ENCODE data around the gene ANXA1.

ANXA1 gene

GRCh38 chr9:73153793-73154227, 2.1 kb downstream of the ANXA1 start:
- no peak for DNase-seq
- H3K36me3 ChIP-seq (replicated peaks; ENCODE audit: insufficient read depth, low read length) = no peaks in the 10 kb centered on the region
- H3K79me2 ChIP-seq (ENCODE audit: low read length) = no peaks in the 10 kb centered on the region
- H4K20me1 ChIP-seq (ENCODE audit: insufficient read depth, low read length) = no peaks in the 10 kb centered on the region
- no peak overlapping the region for H3K4me2 ChIP-seq (ENCODE audit: low read depth, low read length)
- no peaks in the 10 kb centered on the region for H3K9me3 ChIP-seq (replicated peaks; ENCODE audit: insufficient read depth, low read length)
- H3K27ac ChIP-seq (ENCODE audit: low read length) = no peak overlapping the region
- 0 out of 2 replicates have a peak, but pooled peaks cover 7% of the 10 kb centered on the region for H3F3A ChIP-seq (ENCODE audit: insufficient read depth, low read length)
- peaks cover 20% of the 10 kb centered on the region for H3K4me1 ChIP-seq (ENCODE audit: low read length)
- H3K9me2 ChIP-seq (replicated peaks; ENCODE audit: insufficient read depth, low read length) = no peaks in the 10 kb centered on the region
- no peak overlapping the region for H2AFZ ChIP-seq (ENCODE audit: low read length)
- no peaks in the 10 kb centered on the region for H3K27me3 ChIP-seq (replicated peaks; ENCODE audit: insufficient read depth, low read length)
- no peak overlapping the region for H3K4me3 ChIP-seq (ENCODE audit: low read length)
- TF ChIP-seq CTCF (IDR thresholded peaks at IDR 0.05; ENCODE audit: low read length) (no peak), EZH2phosphoT487 (IDR thresholded peaks at IDR 0.05; ENCODE audit: low read length) (no peak)
- no peak overlapping the region for H3K9ac ChIP-seq (ENCODE audit: low read length)

- H3K9me3 ChIP-seq (replicated peaks; ENCODE audit: insufficient read depth, low read length) = no peaks in the 10 kb centered on the region
- H3K9ac ChIP-seq (ENCODE audit: low read length) = no peak overlapping the region
- TF ChIP-seq EZH2phosphoT487 (IDR thresholded peaks at IDR 0.05; ENCODE audit: low read length) = no peak
- no peak for TF ChIP-seq EZH2 (optimal IDR thresholded peaks at IDR 0.05; ENCODE audit: low read depth, low read length)
- no peak for TF ChIP-seq CTCF (IDR thresholded peaks at IDR 0.05; ENCODE audit: low read length)
- H3K27me3 ChIP-seq (replicated peaks; ENCODE audit: insufficient read depth, low read length) = no peaks in the 10 kb centered on the region
- DNase-seq = no peak
- no peak overlapping the region for H3K4me3 ChIP-seq (ENCODE audit: low read length)
- no peak overlapping the region for H3K27ac ChIP-seq (ENCODE audit: low read length)
- H3K9me2 ChIP-seq (replicated peaks; ENCODE audit: insufficient read depth, low read length) = no peaks in the 10 kb centered on the region
- 0 out of 2 replicates have a peak, but pooled peaks cover 2% of the 10 kb centered on the region for H3F3A ChIP-seq (ENCODE audit: insufficient read depth, low read length)
- no peaks in the 10 kb centered on the region for H4K20me1 ChIP-seq (ENCODE audit: insufficient read depth, low read length)
- peaks cover 16% of the 10 kb centered on the region for H3K4me1 ChIP-seq (ENCODE audit: low read length)
- no peaks in the 10 kb centered on the region for H3K36me3 ChIP-seq (replicated peaks; ENCODE audit: insufficient read depth, low read length)
- H3K79me2 ChIP-seq (ENCODE audit: low read length) = no peaks in the 10 kb centered on the region
- no peak overlapping the region for H3K4me2 ChIP-seq (ENCODE audit: low read depth, low read length)
- H2AFZ ChIP-seq (ENCODE audit: low read length) = no peak overlapping the region
Measured at GRCh38 chr9:73154271-73154670, 2.6 kb downstream of the ANXA1 start.

- H3F3A ChIP-seq (ENCODE audit: insufficient read depth, low read length) = no peaks in the 10 kb centered on the region
- no peak overlapping the region for H3K27ac ChIP-seq (ENCODE audit: low read length)
Measured at GRCh38 chr9:73154722-73155121, 3.1 kb downstream of the ANXA1 start.

More at GRCh38 chr9:73154722-73155121, 3.1 kb downstream of the ANXA1 start:
- Histone ChIP-seq H4K20me1 (ENCODE audit: insufficient read depth, low read length) (no peaks in the 10 kb centered on the region), H3K4me1 (ENCODE audit: low read length) (peaks cover 12% of the 10 kb centered on the region), H3K36me3 (replicated peaks; ENCODE audit: insufficient read depth, low read length) (no peaks in the 10 kb centered on the region), H2AFZ (ENCODE audit: low read length) (no peak overlapping the region), H3K9me3 (replicated peaks; ENCODE audit: insufficient read depth, low read length) (no peaks in the 10 kb centered on the region), H3K9me2 (replicated peaks; ENCODE audit: insufficient read depth, low read length) (no peaks in the 10 kb centered on the region), H3K9ac (ENCODE audit: low read length) (no peak overlapping the region), H3K27me3 (replicated peaks; ENCODE audit: insufficient read depth, low read length) (no peaks in the 10 kb centered on the region), H3K4me3 (ENCODE audit: low read length) (no peak overlapping the region), H3K4me2 (ENCODE audit: low read depth, low read length) (no peak overlapping the region), H3K79me2 (ENCODE audit: low read length) (no peaks in the 10 kb centered on the region)
- TF ChIP-seq EZH2 (optimal IDR thresholded peaks at IDR 0.05; ENCODE audit: low read depth, low read length) (no peak), EZH2phosphoT487 (IDR thresholded peaks at IDR 0.05; ENCODE audit: low read length) (no peak), CTCF (IDR thresholded peaks at IDR 0.05; ENCODE audit: low read length) (no peak)
- no peak for DNase-seq

Data from MM.1S (cell line).